C4-2B (cell line): Measurements from ENCODE around the gene MEGF11.

Experiments
- CTCF ChIP-seq: fragments of 450-650 bp; conservative IDR thresholded peaks from 2 replicates; pipeline ENCODE4 v1.5.1; 2017; ENCODE audit warnings: mild to moderate bottlenecking
- ZFX ChIP-seq: fragments of 450-650 bp; IDR thresholded peaks from 2 replicates; pipeline ENCODE4 v1.6.1; 2017

- TF ChIP-seq CTCF (no peak), ZFX (no peak)
Observed at GRCh38 chr15:66071160-66071920, 182.2 kb downstream of the MEGF11 start.
